GM10266 (cell line): ENCODE results near the gene ADAMTS14.
A peak's percentile ranks its signal among the peaks of the same experiment; 100 is the strongest.

Experiments used
- DNase-seq: peaks from one replicate; pipeline ENCODE4 v3.0.0; 2012; ENCODE audit errors: extremely low spot score
- CTCF ChIP-seq: IDR thresholded peaks from 2 replicates; pipeline ENCODE4 v1.5.1; 2012; ENCODE audit warnings: mild to moderate bottlenecking, low read depth; ENCODE audit not compliant: control insufficient read depth, insufficient read depth; ENCODE audit errors: missing control alignments

ADAMTS14 gene

GRCh38 chr10:70650718-70651117 lies 21.6 kb upstream of the ADAMTS14 start:
- no peak for TF ChIP-seq CTCF
- DNase-seq = no peak

GRCh38 chr10:70651661-70652060 lies 20.6 kb upstream of the ADAMTS14 start:
- DNase-seq = no peak
- TF ChIP-seq CTCF = no peak

GRCh38 chr10:70652761-70653657 lies 19.3 kb upstream of the ADAMTS14 start:
- DNase-seq = no peak
- TF ChIP-seq CTCF = no peak

- DNase-seq = no peak
- TF ChIP-seq CTCF = no peak
These were observed 17.0 kb upstream of the ADAMTS14 start for GRCh38 chr10:70655316-70655715.

- DNase-seq = peak; percentile 74
- no peak for TF ChIP-seq CTCF
These were observed 15.8 kb upstream of the ADAMTS14 start for GRCh38 chr10:70656489-70656888.

GRCh38 chr10:70657041-70657440 lies 15.3 kb upstream of the ADAMTS14 start:
- DNase-seq = no peak
- no peak for TF ChIP-seq CTCF

- TF ChIP-seq CTCF = no peak
- DNase-seq = no peak
These were observed 13.6 kb upstream of the ADAMTS14 start for GRCh38 chr10:70658582-70659136.
